Neuronal stem cell (in vitro differentiated cells): ENCODE results near the gene SMIM23.

Experiments used
- DNase-seq: peaks from one replicate; pipeline ENCODE4 v3.0.0-alpha.2; 2013; ENCODE audit warnings: low spot score
- H2AFZ ChIP-seq: one replicate; pipeline ENCODE4 v1.6.1; 2013; ENCODE audit warnings: mild to moderate bottlenecking, low read length, inconsistent platforms
- H2AK5ac ChIP-seq: 2 replicates; pipeline ENCODE4 v1.6.1; 2013; ENCODE audit warnings: low read depth, mild to moderate bottlenecking, inconsistent platforms, low read length, moderate library complexity, mixed read lengths
- H2BK120ac ChIP-seq: 2 replicates; pipeline ENCODE4 v1.6.1; 2013; ENCODE audit warnings: low read depth, mild to moderate bottlenecking, inconsistent platforms, low read length, moderate library complexity, mixed read lengths
- H2BK12ac ChIP-seq: one replicate; pipeline ENCODE4 v1.6.1; 2013; ENCODE audit warnings: low read length, inconsistent platforms
- H2BK15ac ChIP-seq: 2 replicates; pipeline ENCODE4 v1.6.1; 2013; ENCODE audit warnings: mild to moderate bottlenecking, low read length, inconsistent platforms, mixed read lengths
- H2BK5ac ChIP-seq: one replicate; pipeline ENCODE4 v1.6.1; 2013; ENCODE audit warnings: inconsistent platforms, mild to moderate bottlenecking, low read length, moderate library complexity
- H3K14ac ChIP-seq: one replicate; pipeline ENCODE4 v1.6.1; 2013; ENCODE audit warnings: low read length, inconsistent platforms
- H3K18ac ChIP-seq: 2 replicates; pipeline ENCODE4 v1.6.1; 2013; ENCODE audit warnings: low read length, inconsistent platforms
- H3K23ac ChIP-seq: 2 replicates; pipeline ENCODE4 v1.6.1; 2013; ENCODE audit warnings: low read depth, mild to moderate bottlenecking, mixed read lengths, low read length, inconsistent platforms; ENCODE audit not compliant: poor library complexity
- H3K27ac ChIP-seq: replicated peaks from 3 replicates; pipeline ENCODE4 v1.5.1; 2013; ENCODE audit warnings: low read length, inconsistent platforms
- H3K27me3 ChIP-seq, 3 experiments: 2 replicates each; pipeline ENCODE4 v1.6.1; 2013; ENCODE audit warnings: low read length in 3 of 3, mild to moderate bottlenecking in 2 of 3, inconsistent platforms in 1 of 3, low read depth in 1 of 3, mixed read lengths in 1 of 3, moderate library complexity in 1 of 3; ENCODE audit not compliant: control insufficient read depth in 3 of 3, insufficient read depth in 3 of 3
- H3K36me3 ChIP-seq, 2 donors: replicated peaks in 1 of 2; 2 replicates each; pipeline ENCODE4 v1.6.1; 2013; ENCODE audit warnings: low read length in 2 of 2; ENCODE audit not compliant: control insufficient read depth in 2 of 2, insufficient read depth in 2 of 2
- H3K4ac ChIP-seq: 2 replicates; pipeline ENCODE4 v1.6.1; 2013; ENCODE audit warnings: inconsistent platforms, mild to moderate bottlenecking, low read length, moderate library complexity
- H3K4me1 ChIP-seq, 2 donors: 1 replicate in 1 of 2; 2 replicates in 1 of 2; pipeline ENCODE4 v1.6.1; 2013; ENCODE audit warnings: low read length in 2 of 2, low read depth in 1 of 2; ENCODE audit not compliant: control insufficient read depth in 2 of 2, insufficient read depth in 1 of 2
- H3K4me2 ChIP-seq: one replicate; pipeline ENCODE4 v1.6.1; 2013; ENCODE audit warnings: mild to moderate bottlenecking, low read length, inconsistent platforms; ENCODE audit not compliant: insufficient read depth, poor library complexity, severe bottlenecking
- H3K4me3 ChIP-seq, 2 donors: 2 replicates each; pipeline ENCODE4 v1.5.1; 2013; ENCODE audit warnings: low read length in 2 of 2, mild to moderate bottlenecking in 2 of 2, inconsistent platforms in 1 of 2, moderate library complexity in 1 of 2
- H3K79me1 ChIP-seq: one replicate; pipeline ENCODE4 v1.6.1; 2013; ENCODE audit warnings: low read depth, mild to moderate bottlenecking, inconsistent platforms, low read length, moderate library complexity
- H3K9ac ChIP-seq: one replicate; pipeline ENCODE4 v1.6.1; 2013; ENCODE audit warnings: mild to moderate bottlenecking, low read depth, low read length, inconsistent platforms; ENCODE audit not compliant: poor library complexity
- H3K9me3 ChIP-seq, 2 donors: replicated peaks in 1 of 2; 2 replicates each; pipeline versions ENCODE3 to v1.6.1; 2013; ENCODE audit warnings: low read length in 2 of 2, mild to moderate bottlenecking in 2 of 2, inconsistent platforms in 1 of 2, low read depth in 1 of 2, mixed read lengths in 1 of 2, moderate library complexity in 1 of 2; ENCODE audit not compliant: control insufficient read depth in 2 of 2, insufficient read depth in 1 of 2
- H4K8ac ChIP-seq: one replicate; pipeline ENCODE4 v1.6.1; 2013; ENCODE audit warnings: low read depth, mild to moderate bottlenecking, inconsistent platforms, low read length, moderate library complexity
- H4K91ac ChIP-seq: one replicate; pipeline ENCODE4 v1.6.1; 2013; ENCODE audit warnings: low read length, low read depth, mild to moderate bottlenecking, inconsistent platforms; ENCODE audit not compliant: poor library complexity
- WGBS, 2 donors: extraction: QIAGEN DNeasy Blood & Tissue Kit; methylation state at CpG; one replicate each; pipeline ENCODE4 v1.1.7; 2013; ENCODE audit warnings: missing lambda C conversion rate in 2 of 2, mixed read lengths in 1 of 2; ENCODE audit not compliant: insufficient read length in 2 of 2, insufficient replicate concordance in 1 of 2; ENCODE audit errors: extremely low coverage in 2 of 2; 5-methylcytosine and 5-hydroxymethylcytosine counted together

SMIM23 gene

GRCh38 chr5:171771856-171772255, 13.8 kb upstream of the SMIM23 start:
- H2BK5ac ChIP-seq, result no peak overlapping the region
- no peak overlapping the region for H3K9ac ChIP-seq
- no peak overlapping the region for H2BK15ac ChIP-seq
- no peak overlapping the region for H2AK5ac ChIP-seq
- no peaks in the 10 kb centered on the region for H3K9me3 ChIP-seq
- no peak overlapping the region for H3K14ac ChIP-seq
- H2BK12ac ChIP-seq, result no peak overlapping the region
- no peak overlapping the region for H4K8ac ChIP-seq
- H3K4me3 ChIP-seq, result no peak overlapping the region
- no peak overlapping the region for H2BK120ac ChIP-seq
- WGBS, 2 donors, result no CpG with 5 or more reads among the region's 3 CpGs
- H3K4me2 ChIP-seq, result no peak overlapping the region
- peaks cover 0 to 7% of the 10 kb centered on the region in 2 donors for H3K4me1 ChIP-seq
- no peak overlapping the region for H2AFZ ChIP-seq
- no peak for DNase-seq
- no peak overlapping the region for H3K4ac ChIP-seq
- no peaks in the 10 kb centered on the region for H3K79me1 ChIP-seq
- H4K91ac ChIP-seq, result no peak overlapping the region
- no peaks in the 10 kb centered on the region for H3K27me3 ChIP-seq
- H3K36me3 ChIP-seq, result no peaks in the 10 kb centered on the region
- H3K27ac ChIP-seq, result no peak overlapping the region
- H3K18ac ChIP-seq, result no peak overlapping the region
- H3K23ac ChIP-seq, result no peak overlapping the region

DNA sequence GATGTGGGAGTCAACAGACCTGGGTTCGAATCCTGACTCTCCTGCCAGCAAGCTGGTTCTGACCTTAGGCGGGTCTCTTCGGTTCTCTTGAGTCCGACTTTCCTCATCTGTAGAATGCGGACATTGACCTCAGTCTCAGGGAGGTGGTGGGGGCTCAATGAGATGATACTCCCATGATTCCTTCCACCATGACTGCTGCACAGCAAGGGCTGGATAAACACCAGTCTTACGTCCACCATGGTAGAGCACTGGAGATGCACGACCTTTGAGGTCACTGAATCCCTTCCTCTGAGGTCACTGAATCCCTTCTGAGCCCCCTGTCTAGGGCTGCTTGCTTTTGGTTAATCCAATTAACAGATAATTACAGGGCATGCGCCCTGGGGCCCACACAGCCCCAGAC, 12.5 kb upstream of the SMIM23 start:
- no peak overlapping the region for H3K18ac ChIP-seq
- no peak overlapping the region for H3K4ac ChIP-seq
- H3K4me1 ChIP-seq, result peaks cover 0 to 7% of the 10 kb centered on the region in 2 donors
- no peak overlapping the region for H3K23ac ChIP-seq
- WGBS, 2 donors, result no CpG with 5 or more reads among the region's 8 CpGs
- no peak overlapping the region for H3K14ac ChIP-seq
- H3K79me1 ChIP-seq, result no peaks in the 10 kb centered on the region
- no peak overlapping the region for H2AK5ac ChIP-seq
- no peak overlapping the region for H3K27ac ChIP-seq
- H4K8ac ChIP-seq, result no peak overlapping the region
- H3K9ac ChIP-seq, result no peak overlapping the region
- no peaks in the 10 kb centered on the region for H3K9me3 ChIP-seq
- no peak overlapping the region for H2BK120ac ChIP-seq
- H2AFZ ChIP-seq, result no peak overlapping the region
- H3K4me3 ChIP-seq, result no peak overlapping the region
- no peaks in the 10 kb centered on the region for H3K36me3 ChIP-seq
- no peak overlapping the region for H4K91ac ChIP-seq
- no peak overlapping the region for H3K4me2 ChIP-seq
- H2BK12ac ChIP-seq, result no peak overlapping the region
- peak; percentile 8 for DNase-seq
- no peak overlapping the region for H2BK15ac ChIP-seq
- no peaks in the 10 kb centered on the region for H3K27me3 ChIP-seq
- H2BK5ac ChIP-seq, result no peak overlapping the region

- no peak overlapping the region for H3K14ac ChIP-seq
- no peak overlapping the region for H2BK5ac ChIP-seq
- H3K18ac ChIP-seq, result no peak overlapping the region
- no peak overlapping the region for H3K4ac ChIP-seq
- no peak overlapping the region for H2BK12ac ChIP-seq
- H3K79me1 ChIP-seq, result no peaks in the 10 kb centered on the region
- H2BK120ac ChIP-seq, result no peak overlapping the region
- no peak overlapping the region for H3K9ac ChIP-seq
- H3K4me1 ChIP-seq, result peaks cover 0 to 7% of the 10 kb centered on the region in 2 donors
- H2AFZ ChIP-seq, result no peak overlapping the region
- no peak overlapping the region for H3K23ac ChIP-seq
- H2BK15ac ChIP-seq, result no peak overlapping the region
- no peaks in the 10 kb centered on the region for H3K9me3 ChIP-seq
- H3K36me3 ChIP-seq, result no peaks in the 10 kb centered on the region
- H3K4me2 ChIP-seq, result no peak overlapping the region
- no peak overlapping the region for H3K4me3 ChIP-seq
- no peak for DNase-seq
- no peaks in the 10 kb centered on the region for H3K27me3 ChIP-seq
- H4K91ac ChIP-seq, result no peak overlapping the region
- H4K8ac ChIP-seq, result no peak overlapping the region
- no peak overlapping the region for H3K27ac ChIP-seq
- no CpG with 5 or more reads among the region's 9 CpGs for WGBS, 2 donors
- no peak overlapping the region for H2AK5ac ChIP-seq
These were observed 11.2 kb upstream of the SMIM23 start for GRCh38 chr5:171774418-171774817.

DNA sequence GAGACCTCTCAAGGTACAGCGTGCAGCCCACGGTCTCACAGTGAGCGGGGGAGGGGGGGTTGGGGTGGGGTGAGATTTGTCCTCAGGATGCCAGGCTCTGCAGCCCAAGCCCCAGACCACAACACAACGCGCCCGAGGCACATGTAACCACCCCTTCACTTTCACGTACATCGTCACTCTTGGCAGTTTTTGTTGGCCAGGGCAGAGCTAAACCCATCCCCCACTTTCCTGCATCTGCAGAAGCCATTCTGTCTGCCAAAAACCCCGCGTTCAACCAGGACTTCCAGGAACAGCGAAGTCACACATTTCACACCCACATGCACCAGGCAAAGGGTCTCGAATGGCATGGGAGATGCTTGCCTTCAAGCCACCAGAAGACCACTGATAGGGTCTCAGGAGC, 9.4 kb upstream of the SMIM23 start:
- H3K4me1 ChIP-seq, result peaks cover 0 to 5% of the 10 kb centered on the region in 2 donors
- no peak for DNase-seq
- H3K4me2 ChIP-seq, result no peak overlapping the region
- H3K23ac ChIP-seq, result no peak overlapping the region
- no peak overlapping the region for H2BK5ac ChIP-seq
- H2AK5ac ChIP-seq, result no peak overlapping the region
- no peak overlapping the region for H3K27ac ChIP-seq
- no peak overlapping the region for H3K9ac ChIP-seq
- H3K9me3 ChIP-seq, result no peaks in the 10 kb centered on the region
- no CpG with 5 or more reads among the region's 12 CpGs for WGBS, 2 donors
- H2BK12ac ChIP-seq, result no peak overlapping the region
- H3K27me3 ChIP-seq, result no peaks in the 10 kb centered on the region
- no peaks in the 10 kb centered on the region for H3K36me3 ChIP-seq
- no peak overlapping the region for H2AFZ ChIP-seq
- no peak overlapping the region for H2BK15ac ChIP-seq
- no peaks in the 10 kb centered on the region for H3K79me1 ChIP-seq
- no peak overlapping the region for H4K91ac ChIP-seq
- no peak overlapping the region for H2BK120ac ChIP-seq
- no peak overlapping the region for H3K4me3 ChIP-seq
- no peak overlapping the region for H3K14ac ChIP-seq
- H3K4ac ChIP-seq, result no peak overlapping the region
- H4K8ac ChIP-seq, result no peak overlapping the region
- H3K18ac ChIP-seq, result no peak overlapping the region
